H9 (cell line): ENCODE measurements around the gene BCL11B. TPM values are rescaled to one million over a fixed set of nuclear protein-coding genes. Genes with fewer than 3 reads are reported as not detected.

Experiments used
- DNase-seq: peaks from one replicate; pipeline ENCODE4 v3.0.0-alpha.2; 2017
- H2AFZ ChIP-seq: one replicate; pipeline ENCODE4 v1.6.1; 2013; ENCODE audit warnings: mild to moderate bottlenecking, low read length, control low read depth, moderate library complexity
- H2AK5ac ChIP-seq: 2 replicates; pipeline ENCODE4 v1.6.1; 2013; ENCODE audit warnings: low read length, control low read depth, mixed read lengths; ENCODE audit not compliant: insufficient read length
- H2BK120ac ChIP-seq: one replicate; pipeline ENCODE4 v1.6.1; 2013; ENCODE audit warnings: low read depth, mild to moderate bottlenecking, low read length, control low read depth, inconsistent platforms; ENCODE audit not compliant: poor library complexity, severe bottlenecking
- H2BK12ac ChIP-seq: 2 replicates; pipeline ENCODE4 v1.6.1; 2013; ENCODE audit warnings: low read length, control low read depth, mixed read lengths, low read depth; ENCODE audit not compliant: insufficient read length
- H2BK15ac ChIP-seq: 2 replicates; pipeline ENCODE4 v1.6.1; 2013; ENCODE audit warnings: low read depth, low read length, control low read depth
- H2BK20ac ChIP-seq: one replicate; pipeline ENCODE4 v1.6.1; 2013; ENCODE audit warnings: low read depth, mild to moderate bottlenecking, low read length, control low read depth, inconsistent platforms; ENCODE audit not compliant: poor library complexity, severe bottlenecking
- H2BK5ac ChIP-seq: 2 replicates; pipeline ENCODE4 v1.6.1; 2013; ENCODE audit warnings: low read length, control low read depth, mixed read lengths; ENCODE audit not compliant: insufficient read length
- H3K14ac ChIP-seq: 2 replicates; pipeline ENCODE4 v1.6.1; 2013; ENCODE audit warnings: low read length, control low read depth; ENCODE audit not compliant: insufficient read depth
- H3K18ac ChIP-seq: 2 replicates; pipeline ENCODE4 v1.6.1; 2013; ENCODE audit warnings: low read depth, mild to moderate bottlenecking, mixed read lengths, low read length, control low read depth; ENCODE audit not compliant: insufficient read length
- H3K23ac ChIP-seq: 2 replicates; pipeline ENCODE4 v1.6.1; 2013; ENCODE audit warnings: low read length, control low read depth, mixed read lengths, low read depth; ENCODE audit not compliant: insufficient read length
- H3K23me2 ChIP-seq: 2 replicates; pipeline ENCODE4 v1.6.1; 2013; ENCODE audit warnings: low read depth, mild to moderate bottlenecking, mixed read lengths, low read length, control low read depth; ENCODE audit not compliant: insufficient read length, poor library complexity, severe bottlenecking
- H3K27ac ChIP-seq: 2 replicates; pipeline ENCODE4 v1.5.1; 2013; ENCODE audit warnings: low read length, control low read depth, mixed read lengths, low read depth; ENCODE audit not compliant: insufficient read length
- H3K27me3 ChIP-seq: 2 replicates; pipeline ENCODE4 v1.6.1; 2013; ENCODE audit warnings: low read length, control low read depth, inconsistent platforms; ENCODE audit not compliant: insufficient read depth
- H3K4ac ChIP-seq: 2 replicates; pipeline ENCODE4 v1.6.1; 2013; ENCODE audit warnings: low read depth, mild to moderate bottlenecking, control low read depth, inconsistent platforms, low read length, moderate library complexity
- H3K4me1 ChIP-seq: 2 replicates; pipeline ENCODE4 v1.6.1; 2013; ENCODE audit warnings: low read length, control low read depth, inconsistent platforms; ENCODE audit not compliant: insufficient read depth
- H3K4me2 ChIP-seq: 2 replicates; pipeline ENCODE4 v1.6.1; 2013; ENCODE audit warnings: low read length, control low read depth, mixed read lengths; ENCODE audit not compliant: insufficient read length, insufficient read depth
- H3K56ac ChIP-seq: 2 replicates; pipeline ENCODE4 v1.6.1; 2013; ENCODE audit warnings: low read depth, mild to moderate bottlenecking, mixed read lengths, low read length, control low read depth; ENCODE audit not compliant: insufficient read length
- H3K79me1 ChIP-seq: 2 replicates; pipeline ENCODE4 v1.6.1; 2013; ENCODE audit warnings: low read depth, mild to moderate bottlenecking, moderate library complexity, low read length, control low read depth, inconsistent platforms; ENCODE audit not compliant: insufficient read depth, poor library complexity, severe bottlenecking
- H3K79me2 ChIP-seq: 2 replicates; pipeline ENCODE4 v1.6.1; 2013; ENCODE audit warnings: low read length, control low read depth, inconsistent platforms; ENCODE audit not compliant: insufficient read depth
- H3K9ac ChIP-seq: 2 replicates; pipeline ENCODE4 v1.6.1; 2013; ENCODE audit warnings: low read length, control low read depth, mixed read lengths; ENCODE audit not compliant: insufficient read length; ENCODE audit errors: extremely low read depth
- H3K9me3 ChIP-seq: one replicate; pipeline ENCODE4 v1.6.1; 2013; ENCODE audit warnings: low read depth, low read length, inconsistent platforms; ENCODE audit not compliant: control insufficient read depth
- H3T11ph ChIP-seq: one replicate; pipeline ENCODE4 v1.6.1; 2013; ENCODE audit warnings: mild to moderate bottlenecking, low read length, control low read depth, inconsistent platforms
- H4K20me1 ChIP-seq: one replicate; pipeline ENCODE4 v1.6.1; 2013; ENCODE audit not compliant: control insufficient read depth, insufficient read length, insufficient read depth
- H4K5ac ChIP-seq: 2 replicates; pipeline ENCODE4 v1.6.1; 2013; ENCODE audit warnings: low read depth, mild to moderate bottlenecking, mixed read lengths, low read length, control low read depth; ENCODE audit not compliant: insufficient read length
- H4K8ac ChIP-seq: replicated peaks from 2 replicates; pipeline ENCODE4 v1.6.1; 2013; ENCODE audit warnings: low read length, control low read depth, mixed read lengths, low read depth; ENCODE audit not compliant: insufficient read length
- H4K91ac ChIP-seq: 2 replicates; pipeline ENCODE4 v1.6.1; 2013; ENCODE audit warnings: low read depth, mild to moderate bottlenecking, moderate library complexity, mixed read lengths, low read length, control low read depth; ENCODE audit not compliant: insufficient read length
- H3K27ac Mint-ChIP-seq, 3 experiments: 2 replicates in 2 of 3; 3 replicates in 1 of 3; pipeline ENCODE4 v1.8.0; 2020 to 2021; ENCODE audit warnings: mixed read lengths in 3 of 3, mild to moderate bottlenecking in 1 of 3, moderate library complexity in 1 of 3
- H3K27me3 Mint-ChIP-seq: 2 replicates; pipeline ENCODE4 v1.8.0; 2021; ENCODE audit warnings: low read depth, mild to moderate bottlenecking, moderate library complexity, mixed read lengths
- H3K36me3 Mint-ChIP-seq, 3 experiments: 2 replicates in 2 of 3; 3 replicates in 1 of 3; pipeline ENCODE4 v1.8.0; 2020 to 2021; ENCODE audit warnings: low read depth in 3 of 3, mixed read lengths in 3 of 3; ENCODE audit not compliant: insufficient read depth in 1 of 3
- H3K4me1 Mint-ChIP-seq, 2 experiments: 2 replicates each; pipeline ENCODE4 v1.8.0; 2020; ENCODE audit warnings: mixed read lengths in 2 of 2
- H3K4me3 Mint-ChIP-seq, 2 experiments: 2 replicates in 1 of 2; 3 replicates in 1 of 2; pipeline ENCODE4 v1.8.0; 2020 to 2021; ENCODE audit warnings: mild to moderate bottlenecking in 2 of 2, mixed read lengths in 2 of 2, moderate library complexity in 1 of 2
- H3K9me3 Mint-ChIP-seq, 2 experiments: 2 replicates in 1 of 2; 3 replicates in 1 of 2; pipeline ENCODE4 v1.8.0; 2020; ENCODE audit warnings: mild to moderate bottlenecking in 2 of 2, mixed read lengths in 2 of 2, moderate library complexity in 1 of 2
- WGBS: extraction: QIAGEN DNeasy Blood & Tissue Kit; methylation state at CpG from one replicate; pipeline ENCODE4 v1.1.7; 2013; ENCODE audit warnings: missing lambda C conversion rate, low lambda C conversion rate, mixed read lengths; ENCODE audit not compliant: insufficient read length; ENCODE audit errors: extremely low coverage; 5-methylcytosine and 5-hydroxymethylcytosine counted together
- total RNA-seq: library from RNA; stranded (reverse); gene quantifications from 2 replicates; pipeline ENCODE4 v1.2.1, GENCODE V29; 2021
- TF ChIP-seq, protein P1 (sequence below): fragments of 200-600 bp; sonication (generic); conservative IDR thresholded peaks from 3 replicates; pipeline ENCODE4 v1.8.0; 2021; ENCODE audit warnings: antibody characterized with exemption, mild to moderate bottlenecking

The BCL11B gene
- total RNA-seq, 1 experiment from 2014 or later: 4.9 TPM

DNA sequence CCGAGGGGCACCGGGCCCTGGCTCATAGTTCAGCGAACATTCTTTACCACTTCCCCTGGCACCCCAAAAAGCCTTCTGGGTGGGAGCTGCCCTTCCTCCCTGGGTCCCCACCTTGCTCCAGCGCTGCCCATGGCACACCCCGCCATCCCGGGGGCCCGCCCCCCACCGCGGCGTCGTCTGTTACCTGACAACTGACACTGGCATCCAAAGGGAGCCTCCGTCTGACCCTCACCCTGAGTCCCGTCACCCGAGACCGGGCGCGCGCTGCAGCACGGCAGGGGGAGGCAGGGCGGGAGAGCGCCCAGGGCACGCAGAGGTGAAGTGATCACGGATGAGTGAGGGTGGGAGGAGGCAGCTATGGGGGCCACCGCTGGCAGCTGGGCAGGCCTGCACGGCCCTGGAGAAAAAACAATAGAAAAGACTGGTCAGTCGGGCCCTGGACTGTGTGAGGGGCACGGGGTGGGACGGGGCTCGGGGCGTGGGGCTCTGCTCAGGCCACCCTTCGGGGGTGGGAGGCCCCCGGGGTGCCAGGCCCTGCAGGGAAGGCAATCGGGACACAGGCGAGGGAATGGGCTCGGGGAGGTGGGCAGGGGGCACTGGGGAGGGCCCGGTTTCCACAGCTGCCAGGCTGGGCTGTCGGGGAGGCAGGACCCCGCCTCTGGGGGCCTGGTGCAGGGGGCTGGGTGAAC is 40.7 kb downstream of the BCL11B start:
- Histone ChIP-seq H4K91ac (no peak overlapping the region), H3K14ac (no peak overlapping the region), H3T11ph (no peak overlapping the region), H2AK5ac (no peak overlapping the region), H3K4me2 (peak overlapping the region; percentile 52), H2BK15ac (no peak overlapping the region), H3K27me3 (no peaks in the 10 kb centered on the region), H2BK12ac (no peak overlapping the region), H4K8ac (no peak overlapping the region), H3K79me1 (no peaks in the 10 kb centered on the region), H2AFZ (no peak overlapping the region), H3K79me2 (no peaks in the 10 kb centered on the region), H3K4me1 (peaks cover 3% of the 10 kb centered on the region; the same call in 1 of the 2 replicates), H3K23me2 (peaks cover 8% of the 10 kb centered on the region), H2BK5ac (no peak overlapping the region), H3K9ac (no peak overlapping the region), H4K20me1 (no peaks in the 10 kb centered on the region), H2BK20ac (no peak overlapping the region), H3K9me3 (no peaks in the 10 kb centered on the region), H4K5ac (no peak overlapping the region), H3K4ac (no peak overlapping the region), H3K18ac (no peak overlapping the region), H2BK120ac (no peak overlapping the region), H3K56ac (no peak overlapping the region), H3K27ac (no peak overlapping the region), H3K23ac (no peak overlapping the region)
- Mint-ChIP-seq H3K36me3 (peaks cover 4 to 5% (median 5%) of the 10 kb centered on the region in 3 experiments; a peak in 5 of 7 replicates), H3K27ac (no peak overlapping the region), H3K27me3 (no peaks in the 10 kb centered on the region), H3K4me1 (peaks cover 41 to 48% of the 10 kb centered on the region in 2 experiments), H3K4me3 (peak overlapping the region; percentile 65 to 73), H3K9me3 (no peaks in the 10 kb centered on the region; a peak in 1 of 5 replicates)
- no CpG with 5 or more reads among the region's 38 CpGs for WGBS
- no peak for DNase-seq
- TF ChIP-seq, protein P1, sequence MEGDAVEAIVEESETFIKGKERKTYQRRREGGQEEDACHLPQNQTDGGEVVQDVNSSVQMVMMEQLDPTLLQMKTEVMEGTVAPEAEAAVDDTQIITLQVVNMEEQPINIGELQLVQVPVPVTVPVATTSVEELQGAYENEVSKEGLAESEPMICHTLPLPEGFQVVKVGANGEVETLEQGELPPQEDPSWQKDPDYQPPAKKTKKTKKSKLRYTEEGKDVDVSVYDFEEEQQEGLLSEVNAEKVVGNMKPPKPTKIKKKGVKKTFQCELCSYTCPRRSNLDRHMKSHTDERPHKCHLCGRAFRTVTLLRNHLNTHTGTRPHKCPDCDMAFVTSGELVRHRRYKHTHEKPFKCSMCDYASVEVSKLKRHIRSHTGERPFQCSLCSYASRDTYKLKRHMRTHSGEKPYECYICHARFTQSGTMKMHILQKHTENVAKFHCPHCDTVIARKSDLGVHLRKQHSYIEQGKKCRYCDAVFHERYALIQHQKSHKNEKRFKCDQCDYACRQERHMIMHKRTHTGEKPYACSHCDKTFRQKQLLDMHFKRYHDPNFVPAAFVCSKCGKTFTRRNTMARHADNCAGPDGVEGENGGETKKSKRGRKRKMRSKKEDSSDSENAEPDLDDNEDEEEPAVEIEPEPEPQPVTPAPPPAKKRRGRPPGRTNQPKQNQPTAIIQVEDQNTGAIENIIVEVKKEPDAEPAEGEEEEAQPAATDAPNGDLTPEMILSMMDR: no peak
